GM12872 (cell line): Measurements from ENCODE around the gene AUTS2.

Experiments
- TF ChIP-seq, protein P1 (sequence below): IDR thresholded peaks from 3 replicates; pipeline ENCODE4 v1.5.1; 2011; ENCODE audit warnings: low read depth, mild to moderate bottlenecking, low read length, moderate library complexity; ENCODE audit not compliant: insufficient read depth

Gene AUTS2

GRCh38 chr7:70312336-70312735, 714.1 kb downstream of the AUTS2 start:
- TF ChIP-seq, protein P1, sequence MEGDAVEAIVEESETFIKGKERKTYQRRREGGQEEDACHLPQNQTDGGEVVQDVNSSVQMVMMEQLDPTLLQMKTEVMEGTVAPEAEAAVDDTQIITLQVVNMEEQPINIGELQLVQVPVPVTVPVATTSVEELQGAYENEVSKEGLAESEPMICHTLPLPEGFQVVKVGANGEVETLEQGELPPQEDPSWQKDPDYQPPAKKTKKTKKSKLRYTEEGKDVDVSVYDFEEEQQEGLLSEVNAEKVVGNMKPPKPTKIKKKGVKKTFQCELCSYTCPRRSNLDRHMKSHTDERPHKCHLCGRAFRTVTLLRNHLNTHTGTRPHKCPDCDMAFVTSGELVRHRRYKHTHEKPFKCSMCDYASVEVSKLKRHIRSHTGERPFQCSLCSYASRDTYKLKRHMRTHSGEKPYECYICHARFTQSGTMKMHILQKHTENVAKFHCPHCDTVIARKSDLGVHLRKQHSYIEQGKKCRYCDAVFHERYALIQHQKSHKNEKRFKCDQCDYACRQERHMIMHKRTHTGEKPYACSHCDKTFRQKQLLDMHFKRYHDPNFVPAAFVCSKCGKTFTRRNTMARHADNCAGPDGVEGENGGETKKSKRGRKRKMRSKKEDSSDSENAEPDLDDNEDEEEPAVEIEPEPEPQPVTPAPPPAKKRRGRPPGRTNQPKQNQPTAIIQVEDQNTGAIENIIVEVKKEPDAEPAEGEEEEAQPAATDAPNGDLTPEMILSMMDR, result no peak

DNA sequence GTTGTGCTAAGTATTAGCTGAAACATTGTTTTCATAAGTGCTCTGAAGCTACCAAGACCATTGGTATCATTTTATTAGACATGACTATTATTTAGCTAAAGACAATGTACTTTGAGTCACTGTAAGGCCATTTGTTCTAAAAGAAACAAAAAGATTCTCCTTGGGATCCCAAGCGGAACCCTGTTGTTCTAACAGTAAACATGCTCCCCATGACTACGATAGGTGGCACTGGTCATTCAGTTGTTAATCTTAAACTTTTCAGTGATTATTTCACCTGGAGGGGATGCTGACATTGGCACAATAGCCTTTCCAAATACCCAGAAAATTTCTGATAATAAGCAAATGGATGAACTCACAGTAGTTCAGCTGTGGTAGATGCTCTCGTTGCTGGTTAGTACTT, 715.0 kb downstream of the AUTS2 start:
- TF ChIP-seq, protein P1, result no peak

DNA sequence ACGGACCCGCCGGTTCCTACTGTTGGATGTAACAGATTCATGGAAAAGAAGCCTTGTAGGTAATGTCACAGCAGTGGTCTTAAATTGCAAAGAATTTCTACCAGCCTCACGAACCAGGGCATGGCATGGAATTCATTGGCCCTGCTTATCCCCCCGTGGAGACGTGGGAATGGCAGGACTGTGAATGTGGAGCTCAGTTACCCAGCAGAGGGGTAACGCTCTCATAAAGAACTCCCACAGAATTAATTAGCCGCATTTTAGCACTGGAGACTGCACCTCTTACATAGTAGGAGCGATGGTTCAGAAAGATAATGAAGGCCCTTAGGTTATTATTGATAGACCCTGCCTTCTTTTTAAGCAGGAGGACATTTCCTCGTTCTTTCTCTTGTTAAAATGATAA, 715.4 kb downstream of the AUTS2 start:
- TF ChIP-seq, protein P1, result no peak

DNA sequence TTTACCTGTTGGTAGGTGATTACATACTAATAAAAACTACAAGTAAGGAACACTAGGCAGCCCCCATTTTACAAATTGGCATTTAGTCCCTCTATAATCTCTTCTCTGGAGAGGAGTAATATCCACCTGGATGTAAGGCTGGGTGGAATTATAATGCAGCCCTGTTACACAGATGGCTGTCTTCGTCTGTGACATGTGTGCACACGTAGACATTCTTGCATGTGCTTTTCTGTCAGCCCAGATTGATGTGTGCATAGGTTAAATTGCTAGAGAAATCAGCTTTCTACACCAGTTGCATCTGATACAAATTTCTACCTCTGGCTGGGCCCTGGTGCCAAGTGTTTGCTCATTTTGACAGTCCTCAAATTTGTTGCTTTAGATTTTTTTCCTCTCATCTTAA, 715.9 kb downstream of the AUTS2 start:
- TF ChIP-seq, protein P1, result no peak

DNA sequence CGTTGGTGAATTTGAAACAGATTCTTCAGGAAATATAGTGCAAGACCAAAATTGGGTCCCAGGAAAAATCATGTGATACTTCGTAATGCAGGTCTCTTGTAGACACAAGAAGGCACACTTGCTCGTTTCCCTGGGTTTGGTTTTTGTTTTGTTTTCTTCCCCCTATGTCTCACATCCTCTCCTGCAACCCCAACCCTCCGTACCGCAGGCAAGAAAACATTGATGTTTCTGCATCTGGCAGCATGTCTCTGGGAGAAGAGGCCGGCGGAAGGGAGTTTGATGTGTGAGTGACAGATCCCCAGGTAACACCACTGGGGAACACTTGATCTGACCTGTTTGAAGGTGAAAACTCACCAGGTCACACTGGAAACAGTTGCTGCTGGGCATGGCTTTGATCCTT, 718.5 kb downstream of the AUTS2 start:
- TF ChIP-seq, protein P1, result no peak

- TF ChIP-seq, protein P1, result no peak
Observed at GRCh38 chr7:70317356-70317755, 719.1 kb downstream of the AUTS2 start.

DNA sequence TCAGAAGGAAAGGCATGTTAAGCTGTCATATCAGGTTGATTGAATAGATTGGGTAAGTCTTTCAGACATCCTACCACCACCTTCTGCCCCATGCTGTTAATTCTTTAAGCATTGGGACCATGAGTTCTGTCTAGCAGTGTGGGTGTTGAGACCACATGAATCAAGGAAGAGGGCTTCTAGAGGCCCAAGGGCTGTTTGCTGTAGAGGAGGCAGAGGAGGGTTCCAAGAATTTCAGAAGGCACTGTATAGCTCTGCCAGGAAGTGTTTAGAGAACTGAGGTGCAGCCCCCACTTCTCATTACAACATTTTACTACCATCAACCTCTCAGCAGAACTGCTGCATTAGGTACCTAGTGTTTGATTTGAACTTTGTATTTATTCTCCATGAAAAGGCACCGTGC, 720.2 kb downstream of the AUTS2 start:
- TF ChIP-seq, protein P1, result no peak

DNA sequence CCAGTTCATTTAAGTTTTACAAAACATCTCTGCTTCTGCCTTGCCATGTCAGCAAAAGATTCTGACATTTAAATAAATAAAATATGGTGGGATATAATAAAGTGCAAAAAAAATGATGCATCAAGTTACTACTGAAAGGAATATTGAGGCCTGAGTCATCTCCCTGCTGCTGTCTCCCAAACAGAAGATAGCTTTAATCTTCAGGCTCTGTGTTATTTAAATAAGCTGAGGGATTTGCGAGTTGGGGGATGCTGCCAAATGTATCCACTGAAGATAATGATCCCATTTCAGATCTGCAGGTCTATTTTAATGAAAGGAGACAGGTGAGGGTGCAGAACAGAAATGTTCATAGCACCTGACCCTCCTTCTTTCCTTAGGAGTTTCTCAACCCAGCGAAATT, 720.8 kb downstream of the AUTS2 start:
- TF ChIP-seq, protein P1, result no peak
